OCI-LY1 (cell line): ENCODE measurements around the gene EML2.

Experiments
- H2AFZ ChIP-seq: fragments of 200-600 bp; sonication (generic), shearing (Covaris generic); 2 replicates; pipeline ENCODE4 v1.6.0; 2014; ENCODE audit warnings: antibody characterized with exemption, mild to moderate bottlenecking, low read length
- H3F3A ChIP-seq: fragments of 200-600 bp; sonication (generic), shearing (Covaris generic); 2 replicates; pipeline ENCODE4 v1.6.0; 2014; ENCODE audit warnings: mild to moderate bottlenecking, antibody characterized with exemption, low read length, moderate library complexity; ENCODE audit not compliant: insufficient read depth
- H3K27ac ChIP-seq: fragments of 200-600 bp; sonication (generic); 2 replicates; pipeline ENCODE4 v1.5.1; 2014; ENCODE audit warnings: low read length, mixed run types, mild to moderate bottlenecking, low read depth; ENCODE audit not compliant: poor library complexity, severe bottlenecking
- H3K27me3 ChIP-seq: fragments of 200-600 bp; sonication (generic); 2 replicates; pipeline ENCODE4 v1.6.0; 2014; ENCODE audit warnings: antibody characterized with exemption, mild to moderate bottlenecking, low read length, moderate library complexity; ENCODE audit not compliant: insufficient read depth
- H3K36me3 ChIP-seq: fragments of 200-600 bp; sonication (generic); 2 replicates; pipeline ENCODE4 v1.6.1; 2014; ENCODE audit warnings: mild to moderate bottlenecking, antibody characterized with exemption, low read length, moderate library complexity, mixed read lengths; ENCODE audit not compliant: insufficient read depth
- H3K4me1 ChIP-seq: fragments of 200-600 bp; sonication (generic); 2 replicates; pipeline ENCODE4 v1.5.1; 2014; ENCODE audit warnings: mild to moderate bottlenecking, low read length, moderate library complexity; ENCODE audit not compliant: insufficient read depth, severe bottlenecking
- H3K4me2 ChIP-seq: fragments of 200-600 bp; sonication (generic), shearing (Covaris generic); 2 replicates; pipeline ENCODE4 v1.6.1; 2014; ENCODE audit warnings: low read length
- H3K4me3 ChIP-seq: fragments of 200-600 bp; sonication (generic); 2 replicates; pipeline ENCODE4 v1.5.1; 2014; ENCODE audit warnings: low read length, low read depth, mild to moderate bottlenecking, mixed read lengths; ENCODE audit not compliant: poor library complexity, severe bottlenecking
- H3K79me2 ChIP-seq: fragments of 200-600 bp; shearing (Covaris generic); 2 replicates; pipeline ENCODE4 v1.6.1; 2016; ENCODE audit warnings: mixed run types, low read length, mixed read lengths; ENCODE audit not compliant: insufficient read depth
- H3K9ac ChIP-seq: fragments of 200-600 bp; sonication (generic), shearing (Covaris generic); 2 replicates; pipeline ENCODE4 v1.6.1; 2014; ENCODE audit warnings: mild to moderate bottlenecking, low read length, mixed read lengths
- H3K9me2 ChIP-seq: fragments of 200-600 bp; sonication (generic), shearing (Covaris generic); 2 replicates; pipeline ENCODE4 v1.6.1; 2014; ENCODE audit warnings: low read depth, mild to moderate bottlenecking, low read length, mixed read lengths
- H3K9me3 ChIP-seq: fragments of 200-600 bp; shearing (Covaris generic); 2 replicates; pipeline ENCODE4 v1.6.1; 2014; ENCODE audit warnings: low read length, mixed read lengths
- H4K20me1 ChIP-seq: fragments of 200-600 bp; sonication (generic), shearing (Covaris generic); 2 replicates; pipeline ENCODE4 v1.6.0; 2016; ENCODE audit warnings: mild to moderate bottlenecking, low read length; ENCODE audit not compliant: insufficient read depth
- EZH2 ChIP-seq: fragments of 200-600 bp; sonication (generic), shearing (Covaris generic); IDR thresholded peaks from 2 replicates; pipeline ENCODE4 v1.8.0; 2017; ENCODE audit warnings: borderline replicate concordance, mixed run types, mild to moderate bottlenecking, antibody characterized with exemption, low read length, moderate library complexity, mixed read lengths
- TF ChIP-seq, protein P1 (sequence below): fragments of 200-600 bp; sonication (generic), shearing (Covaris generic); IDR thresholded peaks from 2 replicates; pipeline ENCODE4 v1.5.1; 2017; ENCODE audit warnings: mild to moderate bottlenecking, antibody characterized with exemption, low read length, moderate library complexity, mixed read lengths

EML2 gene

DNA sequence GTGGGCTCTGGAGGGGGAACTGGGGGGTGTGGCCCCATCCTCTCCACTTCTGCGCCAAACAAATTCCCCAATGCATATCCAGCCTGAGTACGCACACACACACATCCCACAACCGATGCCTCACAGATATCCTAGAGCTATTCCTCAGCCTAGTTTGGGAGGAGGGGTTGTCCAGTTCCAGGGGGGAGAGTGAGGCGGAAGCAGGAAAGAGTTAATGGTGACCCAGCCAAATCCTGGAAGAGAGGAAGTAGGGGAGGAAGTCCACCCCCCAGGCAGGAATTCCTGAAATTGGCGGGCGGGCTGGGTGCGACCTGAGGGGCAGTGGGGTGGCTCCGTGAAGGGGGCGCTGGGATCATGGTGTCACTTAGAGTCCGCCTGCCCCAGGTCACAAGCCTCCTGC is 38.1 kb downstream of the EML2 start:
- Histone ChIP-seq H3K4me3 (no peak overlapping the region), H2AFZ (no peak overlapping the region), H3K9me3 (no peaks in the 10 kb centered on the region), H3F3A (no peaks in the 10 kb centered on the region), H3K79me2 (no peaks in the 10 kb centered on the region), H4K20me1 (no peaks in the 10 kb centered on the region), H3K4me1 (no peaks in the 10 kb centered on the region), H3K9ac (no peak overlapping the region), H3K36me3 (no peaks in the 10 kb centered on the region), H3K9me2 (no peaks in the 10 kb centered on the region), H3K27ac (no peak overlapping the region), H3K4me2 (no peak overlapping the region), H3K27me3 (0 out of 2 replicates have a peak, but pooled peaks cover 3% of the 10 kb centered on the region)
- TF ChIP-seq, protein P1, sequence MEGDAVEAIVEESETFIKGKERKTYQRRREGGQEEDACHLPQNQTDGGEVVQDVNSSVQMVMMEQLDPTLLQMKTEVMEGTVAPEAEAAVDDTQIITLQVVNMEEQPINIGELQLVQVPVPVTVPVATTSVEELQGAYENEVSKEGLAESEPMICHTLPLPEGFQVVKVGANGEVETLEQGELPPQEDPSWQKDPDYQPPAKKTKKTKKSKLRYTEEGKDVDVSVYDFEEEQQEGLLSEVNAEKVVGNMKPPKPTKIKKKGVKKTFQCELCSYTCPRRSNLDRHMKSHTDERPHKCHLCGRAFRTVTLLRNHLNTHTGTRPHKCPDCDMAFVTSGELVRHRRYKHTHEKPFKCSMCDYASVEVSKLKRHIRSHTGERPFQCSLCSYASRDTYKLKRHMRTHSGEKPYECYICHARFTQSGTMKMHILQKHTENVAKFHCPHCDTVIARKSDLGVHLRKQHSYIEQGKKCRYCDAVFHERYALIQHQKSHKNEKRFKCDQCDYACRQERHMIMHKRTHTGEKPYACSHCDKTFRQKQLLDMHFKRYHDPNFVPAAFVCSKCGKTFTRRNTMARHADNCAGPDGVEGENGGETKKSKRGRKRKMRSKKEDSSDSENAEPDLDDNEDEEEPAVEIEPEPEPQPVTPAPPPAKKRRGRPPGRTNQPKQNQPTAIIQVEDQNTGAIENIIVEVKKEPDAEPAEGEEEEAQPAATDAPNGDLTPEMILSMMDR, result no peak
- TF ChIP-seq EZH2, result no peak

DNA sequence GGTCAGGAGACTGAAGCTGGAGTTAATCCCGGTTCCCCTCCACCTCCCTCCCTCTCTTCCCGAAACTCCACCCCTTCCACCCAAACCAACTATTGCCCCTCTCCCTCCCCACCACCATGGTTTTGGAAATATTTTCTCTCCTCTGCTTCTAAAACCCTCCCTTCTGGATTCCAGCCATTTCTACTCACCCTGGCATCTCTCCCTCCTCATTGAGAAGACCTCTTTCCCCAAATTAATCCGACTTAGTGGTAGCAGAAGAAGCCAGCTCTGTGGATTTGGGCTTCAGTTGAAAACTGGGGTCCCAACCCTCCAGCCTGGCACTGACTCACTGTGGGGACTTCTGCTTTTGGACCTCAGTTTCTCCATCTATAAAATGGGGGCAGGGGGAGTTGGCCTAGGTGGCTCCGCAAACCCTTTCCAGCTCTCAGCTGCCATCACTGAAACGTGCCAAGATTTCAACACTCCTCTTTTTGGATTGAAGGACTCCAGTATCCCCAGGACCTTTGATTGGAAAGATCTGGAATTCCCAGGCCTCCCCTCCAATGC is 38.8 kb downstream of the EML2 start:
- Histone ChIP-seq H3K4me3 (no peak overlapping the region), H3K79me2 (no peaks in the 10 kb centered on the region), H3F3A (no peaks in the 10 kb centered on the region), H3K36me3 (no peaks in the 10 kb centered on the region), H3K9me3 (no peaks in the 10 kb centered on the region), H3K9ac (no peak overlapping the region), H3K27ac (no peak overlapping the region), H2AFZ (no peak overlapping the region), H3K4me1 (no peaks in the 10 kb centered on the region), H3K27me3 (0 out of 2 replicates have a peak, but pooled peaks cover 3% of the 10 kb centered on the region), H4K20me1 (no peaks in the 10 kb centered on the region), H3K4me2 (no peak overlapping the region), H3K9me2 (no peaks in the 10 kb centered on the region)
- TF ChIP-seq, protein P1, result no peak
- no peak for TF ChIP-seq EZH2

DNA sequence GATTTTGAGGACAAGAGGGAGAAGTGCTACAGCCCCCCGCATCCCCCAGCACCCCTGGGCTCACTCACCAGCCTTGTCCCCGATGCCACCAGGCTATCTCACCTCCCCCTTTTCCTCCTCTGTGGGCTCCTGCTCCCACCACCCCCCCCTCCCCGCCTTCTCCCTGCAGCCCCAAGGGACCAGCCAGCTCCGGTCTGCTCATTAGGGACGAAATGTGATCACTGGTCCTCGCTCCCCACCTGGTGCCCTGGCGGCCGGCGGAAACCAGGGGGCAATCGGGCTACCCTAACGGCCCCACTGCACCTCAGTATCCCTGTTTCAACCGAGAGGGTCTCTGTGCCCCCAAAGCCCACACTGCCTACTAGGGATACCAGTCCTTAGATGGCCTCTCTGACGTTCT is 39.9 kb downstream of the EML2 start:
- no peak overlapping the region for H3K4me2 ChIP-seq
- no peak overlapping the region for H3K9ac ChIP-seq
- H3K27me3 ChIP-seq, result 0 out of 2 replicates have a peak, but pooled peaks cover 3% of the 10 kb centered on the region
- H3K36me3 ChIP-seq, result no peaks in the 10 kb centered on the region
- no peaks in the 10 kb centered on the region for H3K4me1 ChIP-seq
- H3F3A ChIP-seq, result no peaks in the 10 kb centered on the region
- no peaks in the 10 kb centered on the region for H3K9me2 ChIP-seq
- H2AFZ ChIP-seq, result no peak overlapping the region
- H3K27ac ChIP-seq, result no peak overlapping the region
- no peaks in the 10 kb centered on the region for H4K20me1 ChIP-seq
- H3K79me2 ChIP-seq, result no peaks in the 10 kb centered on the region
- H3K9me3 ChIP-seq, result no peaks in the 10 kb centered on the region
- TF ChIP-seq EZH2, result no peak
- TF ChIP-seq, protein P1, result no peak
- no peak overlapping the region for H3K4me3 ChIP-seq
